ENCODE data around the gene ZNF655.

DNA sequence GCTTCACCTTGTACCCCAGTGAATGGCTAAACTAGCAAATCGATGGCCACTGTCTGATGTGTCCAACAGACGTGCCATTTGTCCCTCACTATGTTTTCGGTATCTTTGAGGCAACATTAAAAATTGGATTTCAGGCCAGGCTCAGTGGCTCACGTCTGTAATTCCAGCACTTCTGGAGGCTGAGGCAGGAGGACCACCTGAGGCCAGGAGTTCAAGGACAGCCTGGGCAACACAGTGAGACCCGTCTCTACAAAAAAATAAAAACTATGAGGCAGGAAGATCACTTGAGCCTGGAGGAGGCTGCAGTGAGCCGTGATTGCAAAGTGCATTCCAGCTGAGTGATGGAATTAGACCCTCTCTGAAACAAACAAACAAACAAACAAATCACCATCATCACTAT lies 14.5 kb upstream of the ZNF655 start:
- TF ChIP-seq, protein P1, sequence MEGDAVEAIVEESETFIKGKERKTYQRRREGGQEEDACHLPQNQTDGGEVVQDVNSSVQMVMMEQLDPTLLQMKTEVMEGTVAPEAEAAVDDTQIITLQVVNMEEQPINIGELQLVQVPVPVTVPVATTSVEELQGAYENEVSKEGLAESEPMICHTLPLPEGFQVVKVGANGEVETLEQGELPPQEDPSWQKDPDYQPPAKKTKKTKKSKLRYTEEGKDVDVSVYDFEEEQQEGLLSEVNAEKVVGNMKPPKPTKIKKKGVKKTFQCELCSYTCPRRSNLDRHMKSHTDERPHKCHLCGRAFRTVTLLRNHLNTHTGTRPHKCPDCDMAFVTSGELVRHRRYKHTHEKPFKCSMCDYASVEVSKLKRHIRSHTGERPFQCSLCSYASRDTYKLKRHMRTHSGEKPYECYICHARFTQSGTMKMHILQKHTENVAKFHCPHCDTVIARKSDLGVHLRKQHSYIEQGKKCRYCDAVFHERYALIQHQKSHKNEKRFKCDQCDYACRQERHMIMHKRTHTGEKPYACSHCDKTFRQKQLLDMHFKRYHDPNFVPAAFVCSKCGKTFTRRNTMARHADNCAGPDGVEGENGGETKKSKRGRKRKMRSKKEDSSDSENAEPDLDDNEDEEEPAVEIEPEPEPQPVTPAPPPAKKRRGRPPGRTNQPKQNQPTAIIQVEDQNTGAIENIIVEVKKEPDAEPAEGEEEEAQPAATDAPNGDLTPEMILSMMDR (IDR thresholded peaks at IDR 0.05; ENCODE audit: low read depth, low read length, poor library complexity, severe bottlenecking) = no peak
- no peak for TF ChIP-seq EZH2phosphoT487 (IDR thresholded peaks at IDR 0.05; ENCODE audit: borderline replicate concordance, low read length)

Measured in DOHH2 (cell line).